Activated B cell treated with CpG ODN at 0.5 μM for 24 hours (primary cell): Measurements from ENCODE around the gene RPL13A. TPM values are rescaled to one million over a fixed set of nuclear protein-coding genes. Genes with fewer than 3 reads are reported as not detected.

Experiments
- ATAC-seq: fragments of 200-7000 bp; cut with Tn5 transposase; one replicate; pipeline ENCODE4 v1.10.0; 2021; ENCODE audit warnings: low read depth, mild to moderate bottlenecking, moderate library complexity
- CTCF ChIA-PET: fragments of 350-600 bp; sonication (Branson Sonifier 250); formaldehyde crosslinking; loops from one replicate; lab custom pipeline; 2021; ENCODE audit warnings: antibody characterized with exemption; lab: Charles Lee
- POLR2A ChIA-PET: fragments of 350-600 bp; sonication (Branson Sonifier 250); formaldehyde crosslinking; loops from one replicate; lab custom pipeline; 2021; ENCODE audit warnings: antibody characterized with exemption; lab: Charles Lee
- DNase-seq: peaks from one replicate; pipeline ENCODE4 v3.0.0; 2022
- H3K27ac Mint-ChIP-seq: one replicate; pipeline ENCODE4 v1.8.0; 2020; ENCODE audit warnings: mixed read lengths
- H3K27me3 Mint-ChIP-seq: one replicate; pipeline ENCODE4 v1.8.0; 2021; ENCODE audit warnings: mixed read lengths
- H3K36me3 Mint-ChIP-seq: one replicate; pipeline ENCODE4 v1.8.0; 2021; ENCODE audit warnings: low read depth, mixed read lengths
- H3K4me1 Mint-ChIP-seq: one replicate; pipeline ENCODE4 v1.8.0; 2021; ENCODE audit warnings: mixed read lengths
- H3K4me3 Mint-ChIP-seq: one replicate; pipeline ENCODE4 v1.8.0; 2020; ENCODE audit warnings: mild to moderate bottlenecking, mixed read lengths
- H3K9me3 Mint-ChIP-seq: one replicate; pipeline ENCODE4 v1.8.0; 2020; ENCODE audit warnings: mixed read lengths
- intact Hi-C: fragments of 100-400 bp; cut with micrococcal nuclease; formaldehyde crosslinking; loops from one replicate; pipeline ENCODE4 v1.15.1; 2024
- total RNA-seq: library from RNA; stranded (reverse); gene quantifications from 2 replicates; pipeline ENCODE4 v1.2.3, GENCODE V29; 2022
- TF ChIP-seq, protein P1 (sequence below): fragments of 200-600 bp; IDR thresholded peaks from one replicate; pipeline ENCODE4 v1.8.0; 2022; ENCODE audit warnings: antibody characterized with exemption, mild to moderate bottlenecking

Gene RPL13A
- total RNA-seq, 1 donor from 2014 or later = 6,642 TPM

- no peak for DNase-seq
- intact Hi-C loops = loop anchor here (2.0 kb wide), 1 partner anchor 19 kb away; the partner anchor contains the start of gene PTH2
Measured at GRCh38 chr19:49441210-49441959, 46.0 kb upstream of the RPL13A start, which contains the start of gene SLC17A7. SLC17A7 (minus strand) TSS chr19:49441527; CDS start chr19:49441379, 148 bp downstream.

GRCh38 chr19:49441960-49442350 is 45.5 kb upstream of the RPL13A start:
- peaks cover 10% of the 10 kb centered on the region for H3K36me3 Mint-ChIP-seq
- H3K4me1 Mint-ChIP-seq = peaks cover 35% of the 10 kb centered on the region
- DNase-seq = no peak
- ChIA-PET POLR2A (interaction anchor here (0.6 to 1.9 kb wide), 6 partner anchors 11 to 141 kb away, joined by 4 to 10 read pairs (median 4); partner anchors contain the start of genes ALDH16A1 and CD37), CTCF (interaction anchor here (1.1 to 3.3 kb wide), 4 partner anchors 28 to 141 kb away, joined by 4 to 28 read pairs (median 8); no protein-coding TSS in a partner anchor)
- TF ChIP-seq, protein P1, sequence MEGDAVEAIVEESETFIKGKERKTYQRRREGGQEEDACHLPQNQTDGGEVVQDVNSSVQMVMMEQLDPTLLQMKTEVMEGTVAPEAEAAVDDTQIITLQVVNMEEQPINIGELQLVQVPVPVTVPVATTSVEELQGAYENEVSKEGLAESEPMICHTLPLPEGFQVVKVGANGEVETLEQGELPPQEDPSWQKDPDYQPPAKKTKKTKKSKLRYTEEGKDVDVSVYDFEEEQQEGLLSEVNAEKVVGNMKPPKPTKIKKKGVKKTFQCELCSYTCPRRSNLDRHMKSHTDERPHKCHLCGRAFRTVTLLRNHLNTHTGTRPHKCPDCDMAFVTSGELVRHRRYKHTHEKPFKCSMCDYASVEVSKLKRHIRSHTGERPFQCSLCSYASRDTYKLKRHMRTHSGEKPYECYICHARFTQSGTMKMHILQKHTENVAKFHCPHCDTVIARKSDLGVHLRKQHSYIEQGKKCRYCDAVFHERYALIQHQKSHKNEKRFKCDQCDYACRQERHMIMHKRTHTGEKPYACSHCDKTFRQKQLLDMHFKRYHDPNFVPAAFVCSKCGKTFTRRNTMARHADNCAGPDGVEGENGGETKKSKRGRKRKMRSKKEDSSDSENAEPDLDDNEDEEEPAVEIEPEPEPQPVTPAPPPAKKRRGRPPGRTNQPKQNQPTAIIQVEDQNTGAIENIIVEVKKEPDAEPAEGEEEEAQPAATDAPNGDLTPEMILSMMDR = no peak
- peaks cover 49% of the 10 kb centered on the region for H3K27me3 Mint-ChIP-seq
- no peak overlapping the region for H3K27ac Mint-ChIP-seq
- intact Hi-C loops = loop anchor here (2.0 kb wide), 2 partner anchors 13 to 19 kb away; partner anchors contain the start of gene PTH2
- H3K4me3 Mint-ChIP-seq = peak overlapping the region; percentile 86
- ATAC-seq = no peak
- H3K9me3 Mint-ChIP-seq = no peaks in the 10 kb centered on the region

More at GRCh38 chr19:49441210-49441959, 46.0 kb upstream of the RPL13A start, which contains the start of gene SLC17A7:
- Mint-ChIP-seq H3K9me3 (no peaks in the 10 kb centered on the region), H3K4me1 (peaks cover 41% of the 10 kb centered on the region), H3K27me3 (peaks cover 55% of the 10 kb centered on the region), H3K36me3 (peaks cover 5% of the 10 kb centered on the region), H3K4me3 (peak within 1 kb of the TSS; percentile 86), H3K27ac (no peak within 1 kb of the TSS)
- ChIA-PET CTCF (interaction anchor here (1.9 to 3.3 kb wide), 3 partner anchors 29 to 140 kb away, joined by 7 to 28 read pairs (median 9); no protein-coding TSS in a partner anchor), POLR2A (interaction anchor here (0.6 to 1.9 kb wide), 7 partner anchors 12 to 140 kb away, joined by 3 to 10 read pairs (median 4); partner anchors contain the start of genes ALDH16A1 and CD37)
- ATAC-seq = no peak
- TF ChIP-seq, protein P1 = no peak

DNA sequence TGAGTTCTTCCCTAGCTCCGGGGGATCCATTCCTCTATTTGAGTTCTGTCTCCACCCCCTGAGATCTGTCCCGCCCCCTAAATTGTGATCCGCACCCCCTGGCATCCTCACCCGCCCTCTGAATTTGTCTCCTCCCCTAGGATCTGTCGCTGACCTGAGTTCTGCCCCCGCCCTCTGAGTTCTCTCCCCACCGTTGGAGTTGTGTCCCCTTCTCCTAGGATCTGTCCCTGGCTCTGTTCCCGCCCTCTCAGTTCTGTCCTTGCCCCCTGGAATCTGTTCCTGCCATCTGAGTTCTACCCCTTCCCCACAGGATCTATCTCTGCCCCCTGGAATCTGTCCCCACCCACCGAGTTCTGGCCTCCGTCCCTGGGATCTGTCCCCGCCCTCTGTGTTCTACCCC is 45.1 kb upstream of the RPL13A start:
- CTCF ChIA-PET = interaction anchor here (0.6 to 3.3 kb wide), 7 partner anchors 28 to 216 kb away, joined by 4 to 28 read pairs (median 5); no protein-coding TSS in a partner anchor
- no peaks in the 10 kb centered on the region for H3K9me3 Mint-ChIP-seq
- intact Hi-C loops = loop anchor here (2.0 kb wide), 1 partner anchor 14 kb away; no protein-coding TSS in a partner anchor
- H3K36me3 Mint-ChIP-seq = peaks cover 14% of the 10 kb centered on the region
- TF ChIP-seq, protein P1 = no peak
- no peak overlapping the region for H3K27ac Mint-ChIP-seq
- peaks cover 46% of the 10 kb centered on the region for H3K27me3 Mint-ChIP-seq
- peak overlapping the region; percentile 86 for H3K4me3 Mint-ChIP-seq
- DNase-seq = no peak
- POLR2A ChIA-PET = interaction anchor here (0.6 to 2.5 kb wide), 15 partner anchors 10 to 176 kb away, joined by 3 to 28 read pairs (median 4); partner anchors contain the start of genes ALDH16A1, CD37 and PIH1D1
- no peak for ATAC-seq
- H3K4me1 Mint-ChIP-seq = peaks cover 34% of the 10 kb centered on the region

DNA sequence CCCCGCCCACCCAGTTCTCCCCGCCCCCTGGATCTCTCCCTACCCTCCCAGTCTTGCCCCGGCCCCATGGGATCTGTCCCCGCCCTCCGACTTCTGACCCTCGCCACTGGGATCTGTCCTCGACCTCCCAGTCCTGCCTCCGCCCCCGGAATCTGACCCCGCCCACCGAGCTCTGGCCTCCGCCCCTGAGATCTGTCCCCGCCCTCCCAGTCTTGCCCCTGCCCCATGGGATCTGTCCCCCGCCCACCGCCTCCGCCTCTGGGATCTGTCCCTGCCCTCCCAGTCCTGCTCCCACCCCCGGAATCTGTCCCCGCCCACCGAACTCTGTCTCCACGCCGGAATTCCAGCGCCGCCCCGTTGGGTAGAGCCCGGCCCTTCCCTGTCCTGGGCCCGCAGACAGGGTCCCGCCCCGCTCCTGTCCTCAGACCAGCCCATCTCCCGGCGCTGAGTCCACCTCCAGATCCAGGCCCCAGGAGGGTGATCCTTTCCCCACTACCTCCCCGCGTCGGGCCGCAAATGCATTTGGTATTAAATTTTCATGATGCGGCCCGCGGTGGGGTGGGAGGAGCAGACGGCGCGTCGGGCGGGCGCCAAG is 44.5 kb upstream of the RPL13A start:
- ChIA-PET CTCF (interaction anchor here (0.6 to 3.3 kb wide), 10 partner anchors 9 to 216 kb away, joined by 3 to 28 read pairs (median 4); partner anchors contain the start of gene PIH1D1), POLR2A (interaction anchor here (0.6 to 2.5 kb wide), 18 partner anchors 9 to 627 kb away, joined by 3 to 28 read pairs (median 4); partner anchors contain the start of genes ALDH16A1, CD37, FCGRT and PIH1D1)
- no peaks in the 10 kb centered on the region for H3K9me3 Mint-ChIP-seq
- H3K27ac Mint-ChIP-seq = peak overlapping the region; percentile 90
- DNase-seq = peak; percentile 66
- peaks cover 41% of the 10 kb centered on the region for H3K27me3 Mint-ChIP-seq
- peak; percentile 37 for ATAC-seq
- H3K4me1 Mint-ChIP-seq = peaks cover 34% of the 10 kb centered on the region
- peaks cover 19% of the 10 kb centered on the region for H3K36me3 Mint-ChIP-seq
- intact Hi-C loops = loop anchor here (1.0 to 2.0 kb wide), 10 partner anchors 8 to 217 kb away; partner anchors contain the start of gene PIH1D1
- TF ChIP-seq, protein P1 = no peak
- peak overlapping the region; percentile 86 for H3K4me3 Mint-ChIP-seq
